Measurements from ENCODE around the gene APOBEC3H.

APOBEC3H gene

DNA sequence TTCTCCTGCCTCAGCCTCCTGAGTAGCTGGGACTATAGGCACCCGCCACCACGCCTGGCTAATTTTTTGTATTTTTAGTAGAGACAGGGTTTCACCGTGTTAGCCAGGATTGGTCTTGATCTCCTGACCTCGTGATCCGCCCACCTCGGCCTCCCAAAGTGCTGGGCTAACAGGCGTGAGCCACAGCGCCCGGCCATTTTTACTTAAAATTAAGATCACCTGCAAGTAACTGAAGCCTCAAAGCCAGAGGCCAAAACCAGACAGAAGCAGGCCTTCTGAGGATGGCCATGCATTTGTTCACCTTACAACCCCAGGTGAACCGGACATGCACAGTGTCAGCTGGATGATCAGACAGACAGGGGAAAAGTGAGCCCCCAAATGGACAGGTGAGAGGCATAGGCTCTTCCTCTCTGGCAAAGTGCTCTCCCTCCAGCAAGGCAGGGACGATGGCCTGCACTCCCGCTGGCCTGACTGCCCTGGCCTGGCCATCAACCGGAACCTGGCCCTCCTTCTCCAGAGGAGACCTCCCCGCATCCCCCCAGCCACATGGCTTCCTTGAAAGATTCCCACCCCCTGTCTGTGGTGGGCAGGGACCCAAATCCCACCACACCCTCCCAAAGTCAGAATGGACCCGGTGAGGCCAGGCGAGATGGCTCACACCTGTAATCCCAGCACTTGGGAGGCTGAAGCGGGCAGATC is 25.9 kb downstream of the APOBEC3H start:
- no peaks in the 10 kb centered on the region for H3K9me3 ChIP-seq (ENCODE audit: control extremely low read depth in 1 of 5, control insufficient read depth in 4 of 5, insufficient read depth in 2 of 5, low read depth in 1 of 5, low read length in 4 of 5)
- no peak overlapping the region for H3K27ac ChIP-seq (ENCODE audit: insufficient read depth in 1 of 2, low read depth in 1 of 2, low read length in 2 of 2, poor library complexity in 1 of 2, severe bottlenecking in 2 of 2)
- H3K36me3 ChIP-seq (ENCODE audit: control insufficient read depth in 4 of 4, insufficient read depth in 4 of 4, low read length in 3 of 4): no peaks in the 10 kb centered on the region
- H3K4me1 ChIP-seq (ENCODE audit: control extremely low read depth in 1 of 4, control insufficient read depth in 4 of 4, insufficient read depth in 4 of 4, low read length in 3 of 4): peaks cover 0 to 7% (median 4%) of the 10 kb centered on the region in 4 experiments
- H3K27me3 ChIP-seq (replicated peaks in 2 of 5; ENCODE audit: control insufficient read depth in 4 of 5, insufficient read depth in 5 of 5, low read length in 4 of 5): no peaks in the 10 kb centered on the region
- H3K4me3 ChIP-seq (ENCODE audit: control insufficient read depth in 1 of 7, extremely low read depth in 1 of 7, insufficient read depth in 4 of 7, low read depth in 2 of 7, low read length in 6 of 7): no peak overlapping the region
- 99% methylated on average over 11 of the region's 17 CpGs for WGBS (ENCODE audit: insufficient coverage)
- DNase-seq: no peak
- POLR2A ChIA-PET: no interaction called here
- CTCF ChIA-PET: interaction anchor here (1.9 kb wide), 1 partner anchor 114 kb away, joined by 5 read pairs; no protein-coding TSS in a partner anchor

DNA sequence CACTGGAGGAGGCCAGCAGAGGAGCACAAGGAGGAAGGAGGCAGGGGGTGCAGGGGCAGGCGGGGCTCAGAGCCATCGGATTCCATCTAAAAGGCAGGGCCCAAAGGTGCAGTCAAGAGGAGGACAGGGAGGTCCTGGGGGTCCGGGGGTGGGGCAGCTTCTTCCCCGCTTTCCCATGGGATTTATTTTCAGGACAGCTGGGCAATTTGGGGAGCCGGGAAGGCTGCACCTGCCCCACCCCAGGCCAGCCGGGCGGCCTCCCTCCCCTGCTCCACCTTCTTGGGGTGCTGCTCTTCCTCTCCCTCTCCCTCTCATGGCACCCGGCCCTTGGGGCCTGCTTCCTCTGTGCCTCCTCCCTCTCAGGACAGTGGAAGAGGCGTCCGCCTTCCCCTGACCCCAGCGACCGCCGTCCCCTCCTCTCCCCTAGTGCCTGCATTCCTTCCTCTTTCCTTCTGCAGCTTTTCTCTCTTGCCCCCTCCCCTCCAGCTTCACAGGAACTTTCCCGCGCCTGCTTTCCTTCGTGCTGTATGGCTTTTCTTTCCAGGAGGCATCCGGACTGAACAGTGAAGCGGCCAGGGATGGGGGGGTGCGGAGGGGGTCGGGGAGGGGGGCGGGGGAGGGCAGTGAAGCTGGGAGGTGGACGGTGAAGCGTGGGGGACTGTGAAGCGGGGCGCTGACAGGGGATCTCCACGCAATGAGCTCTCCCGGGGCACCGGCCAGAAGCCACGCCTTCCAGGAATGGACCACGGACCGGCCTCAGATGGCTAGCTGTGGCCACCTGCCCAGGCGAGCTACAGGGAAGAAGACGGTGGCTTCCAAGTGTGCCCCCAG is 26.9 kb downstream of the APOBEC3H start:
- H3K27ac ChIP-seq (ENCODE audit: insufficient read depth in 1 of 2, low read depth in 1 of 2, low read length in 2 of 2, poor library complexity in 1 of 2, severe bottlenecking in 2 of 2): no peak overlapping the region
- POLR2A ChIA-PET: interaction anchor here (0.6 kb wide), 1 partner anchor 8 kb away, joined by 3 read pairs; no protein-coding TSS in a partner anchor
- no peaks in the 10 kb centered on the region for H3K9me3 ChIP-seq (ENCODE audit: control extremely low read depth in 1 of 5, control insufficient read depth in 4 of 5, insufficient read depth in 2 of 5, low read depth in 1 of 5, low read length in 4 of 5)
- 59% methylated on average over 14 of the region's 33 CpGs for WGBS (ENCODE audit: insufficient coverage)
- H3K4me3 ChIP-seq (ENCODE audit: control insufficient read depth in 1 of 7, extremely low read depth in 1 of 7, insufficient read depth in 4 of 7, low read depth in 2 of 7, low read length in 6 of 7): peak overlapping the region in 3 of 7 experiments; percentile 33 to 54 (median 40)
- peaks cover 0 to 7% (median 4%) of the 10 kb centered on the region in 4 experiments for H3K4me1 ChIP-seq (ENCODE audit: control extremely low read depth in 1 of 4, control insufficient read depth in 4 of 4, insufficient read depth in 4 of 4, low read length in 3 of 4)
- CTCF ChIA-PET: interaction anchor here (0.8 to 1.9 kb wide), 4 partner anchors 11 to 117 kb away, joined by 3 to 5 read pairs (median 4); no protein-coding TSS in a partner anchor
- H3K27me3 ChIP-seq (replicated peaks in 2 of 5; ENCODE audit: control insufficient read depth in 4 of 5, insufficient read depth in 5 of 5, low read length in 4 of 5): no peaks in the 10 kb centered on the region
- H3K36me3 ChIP-seq (ENCODE audit: control insufficient read depth in 4 of 4, insufficient read depth in 4 of 4, low read length in 3 of 4): no peaks in the 10 kb centered on the region
- peak in 2 of 3 donors; percentile 6 to 17 for DNase-seq

DNA sequence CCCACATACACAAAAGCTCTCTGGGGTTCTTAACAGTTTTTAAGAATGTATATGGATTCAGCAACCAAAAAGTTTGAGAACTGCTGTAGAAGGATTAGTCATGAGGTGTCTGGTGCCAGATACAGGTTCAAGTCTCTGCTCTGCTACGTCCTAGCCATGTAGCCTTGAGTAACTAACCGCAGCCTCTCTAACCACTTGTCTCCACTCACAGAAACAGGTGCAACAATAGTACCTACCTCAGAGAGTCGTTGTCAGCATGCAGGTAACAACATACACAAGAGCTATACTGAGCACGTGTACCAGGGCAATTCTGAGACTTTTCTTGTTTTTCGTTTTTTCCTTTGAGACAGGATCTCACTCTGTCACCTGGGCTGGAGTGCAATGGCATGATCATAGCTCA is 28.6 kb downstream of the APOBEC3H start:
- WGBS (ENCODE audit: insufficient coverage): 97% methylated on average over 5 of the region's 5 CpGs
- Histone ChIP-seq H3K4me3 (ENCODE audit: control insufficient read depth in 1 of 7, extremely low read depth in 1 of 7, insufficient read depth in 4 of 7, low read depth in 2 of 7, low read length in 6 of 7) (no peak overlapping the region), H3K9me3 (ENCODE audit: control extremely low read depth in 1 of 5, control insufficient read depth in 4 of 5, insufficient read depth in 2 of 5, low read depth in 1 of 5, low read length in 4 of 5) (no peaks in the 10 kb centered on the region), H3K4me1 (ENCODE audit: control extremely low read depth in 1 of 4, control insufficient read depth in 4 of 4, insufficient read depth in 4 of 4, low read length in 3 of 4) (peaks cover 0 to 7% (median 4%) of the 10 kb centered on the region in 4 experiments), H3K27me3 (replicated peaks in 2 of 5; ENCODE audit: control insufficient read depth in 4 of 5, insufficient read depth in 5 of 5, low read length in 4 of 5) (no peaks in the 10 kb centered on the region), H3K27ac (ENCODE audit: insufficient read depth in 1 of 2, low read depth in 1 of 2, low read length in 2 of 2, poor library complexity in 1 of 2, severe bottlenecking in 2 of 2) (no peak overlapping the region), H3K36me3 (ENCODE audit: control insufficient read depth in 4 of 4, insufficient read depth in 4 of 4, low read length in 3 of 4) (no peaks in the 10 kb centered on the region)
- DNase-seq: no peak
- CTCF ChIA-PET: interaction anchor here (0.9 to 1.3 kb wide), 2 partner anchors 9 to 186 kb away, joined by 3 read pairs; no protein-coding TSS in a partner anchor
- POLR2A ChIA-PET: no interaction called here

DNA sequence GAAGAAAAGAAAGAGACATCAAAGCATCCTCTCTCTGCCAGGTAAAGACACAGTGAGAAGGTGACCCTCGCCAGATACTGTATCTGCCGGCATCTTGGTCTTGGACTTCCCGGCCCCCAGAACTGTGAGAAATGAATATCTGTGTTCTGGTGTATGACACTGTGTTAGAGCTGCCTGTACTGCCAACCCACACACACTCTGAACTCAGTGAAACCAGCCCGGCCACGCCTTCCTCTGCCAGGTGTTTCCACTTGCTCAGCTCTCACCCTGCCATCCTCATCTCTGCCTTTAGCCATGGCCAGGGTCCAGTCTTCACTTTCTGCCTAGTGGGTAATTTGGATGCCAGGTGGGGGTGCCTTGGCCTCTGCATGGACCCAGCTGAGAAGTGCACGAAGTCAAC is 31.5 kb downstream of the APOBEC3H start:
- Histone ChIP-seq H3K4me1 (ENCODE audit: control extremely low read depth in 1 of 4, control insufficient read depth in 4 of 4, insufficient read depth in 4 of 4, low read length in 3 of 4) (peaks cover 0 to 15% (median 7%) of the 10 kb centered on the region in 4 experiments), H3K4me3 (ENCODE audit: control insufficient read depth in 1 of 7, extremely low read depth in 1 of 7, insufficient read depth in 4 of 7, low read depth in 2 of 7, low read length in 6 of 7) (no peak overlapping the region), H3K36me3 (ENCODE audit: control insufficient read depth in 4 of 4, insufficient read depth in 4 of 4, low read length in 3 of 4) (no peaks in the 10 kb centered on the region), H3K27me3 (replicated peaks in 2 of 5; ENCODE audit: control insufficient read depth in 4 of 5, insufficient read depth in 5 of 5, low read length in 4 of 5) (peaks cover 0 to 3% (median 0%) of the 10 kb centered on the region in 5 experiments), H3K9me3 (ENCODE audit: control extremely low read depth in 1 of 5, control insufficient read depth in 4 of 5, insufficient read depth in 2 of 5, low read depth in 1 of 5, low read length in 4 of 5) (no peaks in the 10 kb centered on the region), H3K27ac (ENCODE audit: insufficient read depth in 1 of 2, low read depth in 1 of 2, low read length in 2 of 2, poor library complexity in 1 of 2, severe bottlenecking in 2 of 2) (no peak overlapping the region)
- POLR2A ChIA-PET: no interaction called here
- CTCF ChIA-PET: no interaction called here
- 96% methylated on average over 4 of the region's 6 CpGs for WGBS (ENCODE audit: insufficient coverage)
- DNase-seq: no peak

DNA sequence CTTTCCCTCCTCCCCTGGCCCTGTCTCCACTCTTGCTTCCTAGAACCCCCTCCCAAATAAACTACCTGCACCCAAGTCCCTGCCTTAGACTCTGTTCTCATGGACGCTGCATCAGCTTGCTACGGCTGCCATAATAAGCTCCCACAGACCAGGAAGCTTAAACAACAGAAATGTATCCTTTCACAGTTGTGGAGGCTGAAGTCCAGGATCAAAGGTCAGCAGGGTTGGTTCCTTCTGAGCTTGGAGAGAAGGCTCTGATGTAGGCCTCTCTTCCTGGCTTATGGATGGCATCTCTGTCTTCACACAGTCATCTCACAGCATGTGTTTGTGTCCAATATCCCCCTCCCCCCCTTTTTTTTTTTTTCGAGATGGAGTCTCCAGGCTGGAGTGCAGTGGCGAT is 32.0 kb downstream of the APOBEC3H start:
- H3K9me3 ChIP-seq (ENCODE audit: control extremely low read depth in 1 of 5, control insufficient read depth in 4 of 5, insufficient read depth in 2 of 5, low read depth in 1 of 5, low read length in 4 of 5): no peaks in the 10 kb centered on the region
- H3K27ac ChIP-seq (ENCODE audit: insufficient read depth in 1 of 2, low read depth in 1 of 2, low read length in 2 of 2, poor library complexity in 1 of 2, severe bottlenecking in 2 of 2): no peak overlapping the region
- ChIA-PET POLR2A (no interaction called here), CTCF (no interaction called here)
- H3K4me1 ChIP-seq (ENCODE audit: control extremely low read depth in 1 of 4, control insufficient read depth in 4 of 4, insufficient read depth in 4 of 4, low read length in 3 of 4): peaks cover 0 to 12% (median 1%) of the 10 kb centered on the region in 4 experiments
- H3K36me3 ChIP-seq (ENCODE audit: control insufficient read depth in 4 of 4, insufficient read depth in 4 of 4, low read length in 3 of 4): peaks cover 0 to 1% (median 0%) of the 10 kb centered on the region in 4 experiments
- 100% methylated on average over 2 of the region's 4 CpGs for WGBS (ENCODE audit: insufficient coverage)
- no peak for DNase-seq
- no peak overlapping the region for H3K4me3 ChIP-seq (ENCODE audit: control insufficient read depth in 1 of 7, extremely low read depth in 1 of 7, insufficient read depth in 4 of 7, low read depth in 2 of 7, low read length in 6 of 7)
- peaks cover 0 to 5% (median 0%) of the 10 kb centered on the region in 5 experiments for H3K27me3 ChIP-seq (replicated peaks in 2 of 5; ENCODE audit: control insufficient read depth in 4 of 5, insufficient read depth in 5 of 5, low read length in 4 of 5)

DNA sequence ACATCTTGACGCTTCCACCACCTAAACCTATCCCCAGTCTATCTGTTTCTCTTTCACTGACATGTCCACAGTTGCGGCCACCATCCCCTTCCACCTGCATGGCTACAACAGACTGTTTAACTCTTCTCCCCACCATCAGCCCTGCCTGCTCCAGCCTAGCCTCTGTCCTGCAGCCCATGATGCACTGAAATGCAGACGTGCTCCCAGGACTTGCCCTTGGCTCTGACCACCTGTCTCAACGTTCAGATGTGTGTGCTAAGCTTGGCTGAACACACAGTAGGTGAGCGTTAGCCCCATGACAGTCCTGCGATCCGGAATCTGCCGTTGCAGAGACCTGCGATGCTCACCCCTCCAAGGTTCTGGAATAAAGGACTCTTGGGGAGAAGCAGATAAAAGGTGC is 32.7 kb downstream of the APOBEC3H start:
- Histone ChIP-seq H3K36me3 (ENCODE audit: control insufficient read depth in 4 of 4, insufficient read depth in 4 of 4, low read length in 3 of 4) (peaks cover 0 to 5% (median 0%) of the 10 kb centered on the region in 4 experiments), H3K4me1 (ENCODE audit: control extremely low read depth in 1 of 4, control insufficient read depth in 4 of 4, insufficient read depth in 4 of 4, low read length in 3 of 4) (peaks cover 0 to 12% (median 0%) of the 10 kb centered on the region in 4 experiments), H3K27ac (ENCODE audit: insufficient read depth in 1 of 2, low read depth in 1 of 2, low read length in 2 of 2, poor library complexity in 1 of 2, severe bottlenecking in 2 of 2) (no peak overlapping the region), H3K27me3 (replicated peaks in 2 of 5; ENCODE audit: control insufficient read depth in 4 of 5, insufficient read depth in 5 of 5, low read length in 4 of 5) (peaks cover 0 to 5% (median 0%) of the 10 kb centered on the region in 5 experiments), H3K4me3 (ENCODE audit: control insufficient read depth in 1 of 7, extremely low read depth in 1 of 7, insufficient read depth in 4 of 7, low read depth in 2 of 7, low read length in 6 of 7) (no peak overlapping the region), H3K9me3 (ENCODE audit: control extremely low read depth in 1 of 5, control insufficient read depth in 4 of 5, insufficient read depth in 2 of 5, low read depth in 1 of 5, low read length in 4 of 5) (no peaks in the 10 kb centered on the region)
- no peak for DNase-seq
- 94% methylated on average over 9 of the region's 9 CpGs for WGBS (ENCODE audit: insufficient coverage)
- CTCF ChIA-PET: interaction anchor here (0.9 kb wide), 1 partner anchor 40 kb away, joined by 4 read pairs; no protein-coding TSS in a partner anchor
- POLR2A ChIA-PET: no interaction called here
